MM.1S (cell line): ENCODE data around the gene SCP2.

Experiments used
- DNase-seq: peaks from one replicate; pipeline ENCODE4 v3.0.0-alpha.2; 2015
- H2AFZ ChIP-seq: fragments of 300-600 bp; sonication (generic); 2 replicates; pipeline ENCODE4 v1.6.0; 2016; ENCODE audit warnings: antibody characterized with exemption, low read length
- H3F3A ChIP-seq: fragments of 300-600 bp; sonication (generic); 2 replicates; pipeline ENCODE4 v1.6.1; 2016; ENCODE audit warnings: mild to moderate bottlenecking, antibody characterized with exemption, low read length, moderate library complexity, mixed read lengths; ENCODE audit not compliant: insufficient read depth
- H3K27ac ChIP-seq: fragments of 300-600 bp; sonication (generic); 2 replicates; pipeline ENCODE4 v1.5.1; 2016; ENCODE audit warnings: mild to moderate bottlenecking, low read length
- H3K27me3 ChIP-seq: fragments of 300-600 bp; sonication (generic); replicated peaks from 2 replicates; pipeline ENCODE4 v1.6.0; 2016; ENCODE audit warnings: low read length; ENCODE audit not compliant: insufficient read depth
- H3K36me3 ChIP-seq: fragments of 300-600 bp; sonication (generic); replicated peaks from 2 replicates; pipeline ENCODE4 v1.6.1; 2016; ENCODE audit warnings: mild to moderate bottlenecking, low read length, mixed read lengths; ENCODE audit not compliant: insufficient read depth
- H3K4me1 ChIP-seq: fragments of 300-600 bp; sonication (generic); 2 replicates; pipeline ENCODE4 v1.6.1; 2016; ENCODE audit warnings: low read length, mixed read lengths
- H3K4me2 ChIP-seq: fragments of 300-600 bp; sonication (generic); 2 replicates; pipeline ENCODE4 v1.6.0; 2016; ENCODE audit warnings: low read depth, low read length
- H3K4me3 ChIP-seq: fragments of 300-600 bp; sonication (generic); 2 replicates; pipeline ENCODE4 v1.5.1; 2016; ENCODE audit warnings: low read length, mixed read lengths
- H3K79me2 ChIP-seq: fragments of 300-600 bp; sonication (generic); 2 replicates; pipeline ENCODE4 v1.6.1; 2016; ENCODE audit warnings: mixed run types, low read length, mixed read lengths
- H3K9ac ChIP-seq: fragments of 300-600 bp; sonication (generic); 2 replicates; pipeline ENCODE4 v1.6.1; 2016; ENCODE audit warnings: low read length, mixed read lengths
- H3K9me2 ChIP-seq: fragments of 300-600 bp; sonication (generic); replicated peaks from 2 replicates; pipeline ENCODE4 v1.6.1; 2016; ENCODE audit warnings: mild to moderate bottlenecking, low read length, mixed read lengths; ENCODE audit not compliant: insufficient read depth
- H3K9me3 ChIP-seq: fragments of 300-600 bp; sonication (generic); replicated peaks from 2 replicates; pipeline ENCODE4 v1.6.1; 2016; ENCODE audit warnings: mild to moderate bottlenecking, low read length, mixed read lengths; ENCODE audit not compliant: insufficient read depth
- H4K20me1 ChIP-seq: fragments of 300-600 bp; sonication (generic); 2 replicates; pipeline ENCODE4 v1.6.1; 2016; ENCODE audit warnings: mild to moderate bottlenecking, low read length, moderate library complexity, mixed read lengths; ENCODE audit not compliant: insufficient read depth
- EZH2 ChIP-seq: fragments of 300-600 bp; sonication (generic); optimal IDR thresholded peaks from 2 replicates; pipeline ENCODE3; 2017; ENCODE audit warnings: low read depth, mild to moderate bottlenecking, antibody characterized with exemption, low read length, mixed read lengths
- EZH2phosphoT487 ChIP-seq: fragments of 300-600 bp; sonication (generic); IDR thresholded peaks from 2 replicates; pipeline ENCODE4 v1.6.1; 2018; ENCODE audit warnings: antibody characterized with exemption, low read length
- TF ChIP-seq, protein P1 (sequence below): fragments of 300-600 bp; sonication (generic); IDR thresholded peaks from 2 replicates; pipeline ENCODE4 v1.5.1; 2016; ENCODE audit warnings: antibody characterized with exemption, low read length, mixed read lengths

Gene SCP2

DNA sequence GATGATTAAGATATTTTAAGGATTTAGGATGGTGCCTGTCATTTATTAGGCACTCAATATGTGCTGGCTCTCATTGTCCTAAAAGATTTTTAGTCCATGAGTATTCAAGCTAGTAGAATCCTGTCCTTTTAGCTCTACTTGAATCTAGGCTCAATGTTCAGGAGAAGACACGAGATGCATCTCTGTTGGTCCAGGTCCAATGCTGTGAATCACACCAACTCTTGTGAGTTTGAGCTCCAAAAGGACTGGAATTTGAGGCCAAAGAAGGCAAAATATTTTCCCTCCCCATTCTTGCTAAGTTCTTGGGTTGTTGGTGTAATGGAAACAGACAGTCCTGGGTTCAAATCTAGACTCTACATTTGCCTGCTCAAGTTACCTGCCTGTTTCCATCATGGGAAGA is 133.5 kb downstream of the SCP2 start:
- peaks cover 24% of the 10 kb centered on the region for H3K27me3 ChIP-seq
- no peak for DNase-seq
- no peaks in the 10 kb centered on the region for H3K36me3 ChIP-seq
- no peaks in the 10 kb centered on the region for H3K9me3 ChIP-seq
- no peak overlapping the region for H3K4me2 ChIP-seq
- H3K27ac ChIP-seq = no peak overlapping the region
- H4K20me1 ChIP-seq = no peaks in the 10 kb centered on the region
- TF ChIP-seq, protein P1, sequence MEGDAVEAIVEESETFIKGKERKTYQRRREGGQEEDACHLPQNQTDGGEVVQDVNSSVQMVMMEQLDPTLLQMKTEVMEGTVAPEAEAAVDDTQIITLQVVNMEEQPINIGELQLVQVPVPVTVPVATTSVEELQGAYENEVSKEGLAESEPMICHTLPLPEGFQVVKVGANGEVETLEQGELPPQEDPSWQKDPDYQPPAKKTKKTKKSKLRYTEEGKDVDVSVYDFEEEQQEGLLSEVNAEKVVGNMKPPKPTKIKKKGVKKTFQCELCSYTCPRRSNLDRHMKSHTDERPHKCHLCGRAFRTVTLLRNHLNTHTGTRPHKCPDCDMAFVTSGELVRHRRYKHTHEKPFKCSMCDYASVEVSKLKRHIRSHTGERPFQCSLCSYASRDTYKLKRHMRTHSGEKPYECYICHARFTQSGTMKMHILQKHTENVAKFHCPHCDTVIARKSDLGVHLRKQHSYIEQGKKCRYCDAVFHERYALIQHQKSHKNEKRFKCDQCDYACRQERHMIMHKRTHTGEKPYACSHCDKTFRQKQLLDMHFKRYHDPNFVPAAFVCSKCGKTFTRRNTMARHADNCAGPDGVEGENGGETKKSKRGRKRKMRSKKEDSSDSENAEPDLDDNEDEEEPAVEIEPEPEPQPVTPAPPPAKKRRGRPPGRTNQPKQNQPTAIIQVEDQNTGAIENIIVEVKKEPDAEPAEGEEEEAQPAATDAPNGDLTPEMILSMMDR = no peak
- no peak for TF ChIP-seq EZH2
- no peak for TF ChIP-seq EZH2phosphoT487
- no peaks in the 10 kb centered on the region for H3F3A ChIP-seq
- no peak overlapping the region for H3K9ac ChIP-seq
- H3K9me2 ChIP-seq = no peaks in the 10 kb centered on the region
- H2AFZ ChIP-seq = no peak overlapping the region
- no peak overlapping the region for H3K4me3 ChIP-seq
- H3K4me1 ChIP-seq = no peaks in the 10 kb centered on the region
- no peaks in the 10 kb centered on the region for H3K79me2 ChIP-seq

DNA sequence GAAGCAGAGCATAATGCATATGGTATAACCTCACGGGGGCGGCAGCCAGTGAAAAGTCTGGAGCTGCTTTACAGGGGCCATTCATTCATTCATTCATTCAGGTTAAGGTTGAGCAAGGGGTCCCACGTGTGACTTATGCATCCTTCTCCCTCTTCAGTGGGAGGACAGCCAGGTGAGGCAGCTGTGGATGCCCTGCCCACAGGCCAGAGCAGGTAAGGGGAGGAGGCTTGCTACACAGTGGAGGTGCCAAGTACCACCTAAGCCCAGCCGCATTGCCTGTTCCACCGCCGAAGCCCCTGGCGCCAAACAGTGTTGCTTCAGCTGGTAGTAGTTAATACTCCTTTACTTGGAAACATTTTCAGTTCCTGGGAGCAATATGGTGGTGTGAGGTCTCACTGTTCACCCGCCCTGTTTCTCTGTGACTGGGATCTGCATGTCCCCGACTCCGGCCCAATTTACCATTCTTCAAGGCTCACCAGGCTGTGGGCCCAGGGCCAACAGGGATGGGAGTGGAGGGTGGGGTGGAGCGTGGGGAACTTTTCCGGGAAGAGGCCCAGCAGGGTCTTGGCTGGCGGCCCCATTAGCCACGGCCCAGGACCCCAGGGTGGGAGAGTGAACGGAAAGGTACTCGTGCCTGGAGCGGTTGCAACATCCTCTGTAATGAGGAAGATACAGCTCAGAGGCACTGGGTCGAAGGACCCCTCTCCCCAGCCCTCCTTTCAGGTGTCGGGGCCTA is 134.2 kb downstream of the SCP2 start:
- Histone ChIP-seq H3F3A (no peaks in the 10 kb centered on the region), H3K9ac (no peak overlapping the region), H3K4me2 (no peak overlapping the region), H2AFZ (no peak overlapping the region), H3K4me3 (no peak overlapping the region), H3K27ac (no peak overlapping the region), H4K20me1 (no peaks in the 10 kb centered on the region), H3K27me3 (peaks cover 24% of the 10 kb centered on the region), H3K9me2 (no peaks in the 10 kb centered on the region), H3K79me2 (no peaks in the 10 kb centered on the region), H3K36me3 (no peaks in the 10 kb centered on the region), H3K9me3 (no peaks in the 10 kb centered on the region), H3K4me1 (no peaks in the 10 kb centered on the region)
- no peak for DNase-seq
- TF ChIP-seq, protein P1 = no peak
- TF ChIP-seq EZH2phosphoT487 (no peak), EZH2 (no peak)

DNA sequence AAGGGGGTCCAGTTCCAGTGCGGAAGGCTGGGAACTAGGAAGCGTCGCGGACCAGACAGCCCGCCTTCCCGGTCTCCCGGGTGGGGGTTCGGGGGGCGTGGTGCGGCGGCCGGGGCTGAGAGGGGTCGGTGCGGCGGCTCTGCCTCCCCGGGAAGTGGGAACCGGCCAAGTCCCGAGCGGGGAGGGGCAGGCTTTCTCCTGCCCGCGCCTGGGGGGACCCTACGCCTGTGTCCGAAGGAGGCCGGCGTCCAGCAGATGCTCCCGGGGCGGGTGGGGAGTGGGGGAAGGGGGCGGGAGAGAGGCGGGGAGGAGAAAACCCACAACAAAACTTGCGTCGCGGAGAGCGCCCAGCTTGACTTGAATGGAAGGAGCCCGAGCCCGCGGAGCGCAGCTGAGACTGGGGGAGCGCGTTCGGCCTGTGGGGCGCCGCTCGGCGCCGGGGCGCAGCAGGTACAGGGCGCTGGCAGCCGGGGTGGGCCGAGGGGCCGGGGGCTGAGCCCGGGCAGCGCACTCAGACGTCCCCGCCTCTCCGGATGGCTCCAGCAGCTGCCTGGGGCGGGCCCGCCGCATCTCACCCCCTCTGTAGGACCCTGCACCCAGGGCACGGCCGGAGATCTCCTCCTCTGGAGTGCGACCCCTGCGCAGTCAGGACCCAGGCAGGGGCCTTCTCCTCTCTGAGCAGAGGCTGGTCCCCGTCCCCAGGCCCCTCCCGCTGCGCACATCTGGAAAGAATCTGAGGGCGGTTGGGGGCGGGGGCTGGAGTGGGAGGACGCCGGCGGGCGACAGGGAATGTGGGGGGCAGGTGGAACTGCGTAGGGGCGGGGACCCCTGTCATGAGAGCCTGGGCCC is 135.0 kb downstream of the SCP2 start, which contains the start of gene PODN:
Gene PODN, plus strand, starts transcription at position 355 of the 849 bp plus-strand sequence. CDS start 7,643 bp downstream, outside the sequence.
- no peaks in the 10 kb centered on the region for H3F3A ChIP-seq
- H3K4me2 ChIP-seq = peak within 1 kb of the TSS; percentile 50; the same call in 1 of the 2 replicates
- no peaks in the 10 kb centered on the region for H3K9me3 ChIP-seq
- TF ChIP-seq EZH2phosphoT487 = no peak
- TF ChIP-seq, protein P1 = no peak
- TF ChIP-seq EZH2 = no peak
- no peak within 1 kb of the TSS for H3K9ac ChIP-seq
- no peaks in the 10 kb centered on the region for H3K36me3 ChIP-seq
- peaks cover 24% of the 10 kb centered on the region for H3K27me3 ChIP-seq
- H3K27ac ChIP-seq = no peak within 1 kb of the TSS
- DNase-seq = no peak
- H4K20me1 ChIP-seq = no peaks in the 10 kb centered on the region
- H2AFZ ChIP-seq = no peak within 1 kb of the TSS
- no peak within 1 kb of the TSS for H3K4me3 ChIP-seq
- no peaks in the 10 kb centered on the region for H3K79me2 ChIP-seq
- no peaks in the 10 kb centered on the region for H3K4me1 ChIP-seq
- H3K9me2 ChIP-seq = no peaks in the 10 kb centered on the region
